Parathyroid adenoma (tissue), 2 donors: Measurements from ENCODE around the gene ADARB2.

Source experiments
- H2AFZ ChIP-seq: fragments of 300-600 bp; sonication (generic); one replicate; pipeline ENCODE4 v1.7.0; 2017; ENCODE audit warnings: antibody characterized with exemption, mild to moderate bottlenecking
- H3K27ac ChIP-seq: fragments of 300-600 bp; sonication (generic); one replicate; pipeline ENCODE4 v1.7.0; 2017
- H3K27me3 ChIP-seq: fragments of 300-600 bp; sonication (generic); one replicate; pipeline ENCODE4 v1.7.0; 2017; ENCODE audit warnings: low read length; ENCODE audit not compliant: control insufficient read depth, insufficient read depth
- H3K36me3 ChIP-seq: fragments of 300-600 bp; sonication (generic); one replicate; pipeline ENCODE4 v1.7.0; 2017; ENCODE audit warnings: low read length; ENCODE audit not compliant: control insufficient read depth, insufficient read depth
- H3K4me1 ChIP-seq: fragments of 300-600 bp; sonication (generic); one replicate; pipeline ENCODE4 v1.7.0; 2017; ENCODE audit warnings: control low read depth
- H3K4me2 ChIP-seq: fragments of 300-600 bp; sonication (generic); one replicate; pipeline ENCODE4 v1.7.0; 2017; ENCODE audit warnings: low read length
- H3K4me3 ChIP-seq: fragments of 300-600 bp; sonication (generic); one replicate; pipeline ENCODE4 v1.7.0; 2017; ENCODE audit warnings: low read depth, low read length
- H3K79me2 ChIP-seq: fragments of 300-600 bp; sonication (generic); one replicate; pipeline ENCODE4 v1.7.0; 2017; ENCODE audit warnings: control low read depth
- H3K9ac ChIP-seq: fragments of 300-600 bp; sonication (generic); one replicate; pipeline ENCODE4 v1.7.0; 2017; ENCODE audit warnings: mild to moderate bottlenecking
- H3K9me3 ChIP-seq: fragments of 300-600 bp; sonication (generic); one replicate; pipeline ENCODE4 v1.7.0; 2017; ENCODE audit warnings: low read length; ENCODE audit not compliant: control insufficient read depth
- TF ChIP-seq, protein P1 (sequence below): fragments of 300-600 bp; sonication (generic); IDR thresholded peaks from one replicate; pipeline ENCODE4 v1.7.0; 2017; ENCODE audit warnings: antibody characterized with exemption, mild to moderate bottlenecking
- donor health status: primary hyperparathyroidism.

Gene ADARB2

GRCh38 chr10:1310271-1310789, 427.0 kb downstream of the ADARB2 start:
- no peaks in the 10 kb centered on the region for H3K36me3 ChIP-seq
- H3K27me3 ChIP-seq: no peaks in the 10 kb centered on the region
- H3K4me3 ChIP-seq: no peak overlapping the region
- no peaks in the 10 kb centered on the region for H3K4me1 ChIP-seq
- H3K27ac ChIP-seq: no peak overlapping the region
- H3K9ac ChIP-seq: no peak overlapping the region
- H2AFZ ChIP-seq: no peak overlapping the region
- H3K9me3 ChIP-seq: no peaks in the 10 kb centered on the region
- TF ChIP-seq, protein P1, sequence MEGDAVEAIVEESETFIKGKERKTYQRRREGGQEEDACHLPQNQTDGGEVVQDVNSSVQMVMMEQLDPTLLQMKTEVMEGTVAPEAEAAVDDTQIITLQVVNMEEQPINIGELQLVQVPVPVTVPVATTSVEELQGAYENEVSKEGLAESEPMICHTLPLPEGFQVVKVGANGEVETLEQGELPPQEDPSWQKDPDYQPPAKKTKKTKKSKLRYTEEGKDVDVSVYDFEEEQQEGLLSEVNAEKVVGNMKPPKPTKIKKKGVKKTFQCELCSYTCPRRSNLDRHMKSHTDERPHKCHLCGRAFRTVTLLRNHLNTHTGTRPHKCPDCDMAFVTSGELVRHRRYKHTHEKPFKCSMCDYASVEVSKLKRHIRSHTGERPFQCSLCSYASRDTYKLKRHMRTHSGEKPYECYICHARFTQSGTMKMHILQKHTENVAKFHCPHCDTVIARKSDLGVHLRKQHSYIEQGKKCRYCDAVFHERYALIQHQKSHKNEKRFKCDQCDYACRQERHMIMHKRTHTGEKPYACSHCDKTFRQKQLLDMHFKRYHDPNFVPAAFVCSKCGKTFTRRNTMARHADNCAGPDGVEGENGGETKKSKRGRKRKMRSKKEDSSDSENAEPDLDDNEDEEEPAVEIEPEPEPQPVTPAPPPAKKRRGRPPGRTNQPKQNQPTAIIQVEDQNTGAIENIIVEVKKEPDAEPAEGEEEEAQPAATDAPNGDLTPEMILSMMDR: no peak
- no peak overlapping the region for H3K4me2 ChIP-seq
- no peaks in the 10 kb centered on the region for H3K79me2 ChIP-seq

- no peak overlapping the region for H2AFZ ChIP-seq
- H3K27me3 ChIP-seq: no peaks in the 10 kb centered on the region
- no peaks in the 10 kb centered on the region for H3K79me2 ChIP-seq
- H3K9me3 ChIP-seq: no peaks in the 10 kb centered on the region
- no peaks in the 10 kb centered on the region for H3K36me3 ChIP-seq
- TF ChIP-seq, protein P1: no peak
- no peaks in the 10 kb centered on the region for H3K4me1 ChIP-seq
- no peak overlapping the region for H3K4me3 ChIP-seq
- H3K4me2 ChIP-seq: no peak overlapping the region
- H3K9ac ChIP-seq: no peak overlapping the region
- no peak overlapping the region for H3K27ac ChIP-seq
Measured at GRCh38 chr10:1309617-1310270, 427.6 kb downstream of the ADARB2 start.

DNA sequence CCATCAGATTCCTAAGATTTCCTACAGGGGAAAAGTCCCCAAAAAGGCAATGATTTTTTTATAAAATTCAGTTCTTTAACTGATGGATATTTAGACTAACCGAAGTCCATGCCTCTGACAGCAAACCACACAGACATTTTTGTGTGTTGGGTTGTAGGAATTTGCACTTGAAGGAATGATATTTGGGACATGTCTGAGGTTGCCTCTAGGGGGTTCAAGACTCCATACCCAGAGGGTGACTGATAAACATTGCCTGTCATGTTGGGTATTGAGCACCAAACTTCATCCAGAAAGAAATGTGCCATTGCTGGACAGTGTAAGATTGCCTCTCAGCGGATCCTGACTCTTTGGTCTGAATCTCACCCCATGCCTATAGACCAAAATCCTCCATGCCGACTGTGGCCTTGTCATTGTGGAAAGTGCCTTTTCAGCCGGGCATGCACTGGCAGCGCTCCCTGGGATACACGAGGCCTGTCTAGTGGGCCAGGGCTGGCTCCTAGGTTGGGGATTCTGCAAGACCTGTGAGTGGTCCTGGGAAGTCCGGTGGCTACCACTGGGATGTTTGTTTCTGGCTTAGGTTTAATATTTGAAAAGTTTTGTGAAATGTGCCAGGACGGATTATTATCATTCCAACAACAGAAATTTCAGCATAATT, 428.2 kb downstream of the ADARB2 start:
- Histone ChIP-seq H3K4me1 (no peaks in the 10 kb centered on the region), H3K79me2 (no peaks in the 10 kb centered on the region), H3K4me3 (no peak overlapping the region), H2AFZ (no peak overlapping the region), H3K4me2 (no peak overlapping the region), H3K9me3 (no peaks in the 10 kb centered on the region), H3K36me3 (no peaks in the 10 kb centered on the region), H3K9ac (no peak overlapping the region), H3K27ac (no peak overlapping the region), H3K27me3 (no peaks in the 10 kb centered on the region)
- TF ChIP-seq, protein P1: no peak

DNA sequence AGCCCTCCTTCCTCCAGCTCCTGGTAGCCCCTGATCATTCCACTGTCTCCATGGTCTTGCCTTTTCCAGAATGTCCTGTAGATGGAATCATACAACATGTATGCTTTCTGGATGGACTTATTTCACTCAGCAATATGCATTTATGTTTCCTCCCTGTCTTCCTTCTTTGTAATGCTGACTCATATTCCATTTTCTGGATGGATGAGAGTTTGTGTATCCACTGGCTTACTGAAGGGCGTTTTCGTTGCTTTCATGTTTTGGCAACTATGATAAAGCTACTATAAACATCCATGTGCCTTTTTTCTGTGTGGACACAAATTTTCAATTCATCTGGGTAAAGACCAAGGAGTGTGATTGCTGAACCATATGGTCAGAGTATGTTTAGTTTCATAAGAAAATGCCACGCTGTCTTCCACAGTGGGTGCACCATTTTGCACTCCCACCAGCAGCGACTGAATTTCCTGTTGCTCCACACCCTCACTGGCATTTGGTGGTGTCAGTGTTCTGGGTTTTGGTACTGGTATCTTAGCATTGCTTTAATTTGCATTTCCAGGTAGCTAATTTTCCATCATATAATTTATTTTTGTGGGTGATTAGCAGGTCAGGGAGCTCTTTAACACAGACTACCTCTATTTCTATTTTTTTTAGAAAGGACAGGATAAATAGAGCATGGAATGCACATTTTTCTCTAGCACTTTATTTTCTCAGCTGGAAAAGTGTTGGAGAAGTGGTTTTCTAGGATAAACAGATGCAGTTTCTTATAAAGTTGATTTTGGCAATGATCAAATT, 429.0 kb downstream of the ADARB2 start:
- TF ChIP-seq, protein P1: no peak
- H3K79me2 ChIP-seq: no peaks in the 10 kb centered on the region
- H3K4me2 ChIP-seq: no peak overlapping the region
- no peaks in the 10 kb centered on the region for H3K36me3 ChIP-seq
- H3K27me3 ChIP-seq: no peaks in the 10 kb centered on the region
- no peak overlapping the region for H3K27ac ChIP-seq
- no peak overlapping the region for H2AFZ ChIP-seq
- no peak overlapping the region for H3K9ac ChIP-seq
- H3K4me1 ChIP-seq: no peaks in the 10 kb centered on the region
- H3K4me3 ChIP-seq: no peak overlapping the region
- H3K9me3 ChIP-seq: no peaks in the 10 kb centered on the region
